Measurements from ENCODE around the gene USP2. TPM values are rescaled to one million over a fixed set of nuclear protein-coding genes. Genes with fewer than 3 reads are reported as not detected.

USP2 gene
- total and polyA plus RNA-seq, 2 of the 8 experiments (the other 6 are each of a cell fraction or from before 2014, with no cell fraction given): 2.2 to 6.9 TPM

GRCh38 chr11:119324189-119324588, 57.3 kb downstream of the USP2 start:
- Histone ChIP-seq H3K18ac (ENCODE audit: extremely low read depth, low read length) (no peak overlapping the region; the same call in 1 of the 2 replicates), H3K79me1 (ENCODE audit: low read depth, low read length) (no peaks in the 10 kb centered on the region), H2BK120ac (replicated peaks; ENCODE audit: low read depth, low read length) (no peak overlapping the region), H2AK5ac (ENCODE audit: low read depth, low read length) (no peak overlapping the region), H3K56ac (replicated peaks; ENCODE audit: insufficient read length, low read depth, low read length) (no peak overlapping the region), H3K23ac (ENCODE audit: insufficient read length) (no peak overlapping the region), H3K4me3 (ENCODE audit: extremely low read depth in 1 of 4, insufficient read depth in 2 of 4, low read depth in 3 of 4, low read length in 4 of 4) (no peak overlapping the region), H3K23me2 (ENCODE audit: low read depth, low read length) (peaks cover 7% of the 10 kb centered on the region; the same call in 1 of the 2 replicates), H4K20me1 (replicated peaks in 1 of 2; ENCODE audit: control insufficient read depth in 1 of 2, insufficient read depth in 2 of 2, low read length in 2 of 2) (no peaks in the 10 kb centered on the region), H4K8ac (ENCODE audit: extremely low read depth, insufficient read depth, low read length) (no peak overlapping the region), H2AFZ (ENCODE audit: low read length) (peak overlapping the region; percentile 34; the same call in 1 of the 2 replicates), H2BK15ac (ENCODE audit: low read length) (peak overlapping the region; percentile 10; the same call in 1 of the 2 replicates), H3K27ac (ENCODE audit: low read depth, low read length) (no peak overlapping the region), H2BK5ac (ENCODE audit: low read depth, low read length) (no peak overlapping the region), H3K4ac (replicated peaks; ENCODE audit: insufficient read length, low read depth, low read length) (no peak overlapping the region), H3K79me2 (ENCODE audit: control insufficient read depth in 1 of 2, insufficient read depth in 2 of 2, low read length in 2 of 2) (no peaks in the 10 kb centered on the region), H3K9me3 (ENCODE audit: insufficient read depth in 2 of 2, low read depth in 1 of 2, low read length in 1 of 2) (no peaks in the 10 kb centered on the region), H2BK12ac (ENCODE audit: low read depth, low read length) (no peak overlapping the region), H4K91ac (replicated peaks; ENCODE audit: insufficient read length, low read length) (no peak overlapping the region), H3K36me3 (ENCODE audit: control insufficient read depth in 2 of 4, insufficient read depth in 4 of 4, low read length in 3 of 4) (no peaks in the 10 kb centered on the region), H3K4me2 (ENCODE audit: insufficient read depth in 1 of 2, low read depth in 2 of 2, low read length in 2 of 2) (peak overlapping the region in 1 of 2 experiments; percentile 1; a peak in 1 of 4 replicates), H3K27me3 (replicated peaks in 1 of 4; ENCODE audit: control insufficient read depth in 3 of 4, extremely low read depth in 1 of 4, insufficient read depth in 3 of 4, low read length in 3 of 4) (peaks cover 0 to 3% (median under 1%) of the 10 kb centered on the region in 4 experiments; a peak in 1 of 7 replicates), H3K4me1 (replicated peaks in 1 of 4; ENCODE audit: control insufficient read depth in 3 of 4, insufficient read depth in 4 of 4, low read length in 3 of 4) (peaks cover 4 to 19% (median 14%) of the 10 kb centered on the region in 4 experiments), H3K14ac (ENCODE audit: insufficient read length) (no peak overlapping the region), H3K9ac (replicated peaks in 1 of 4; ENCODE audit: extremely low read depth in 1 of 4, low read depth in 3 of 4, low read length in 3 of 4) (no peak overlapping the region), H2BK20ac (ENCODE audit: low read length) (no peak overlapping the region), H4K5ac (ENCODE audit: insufficient read length, low read depth, low read length) (no peak overlapping the region)
- FAIRE-seq (no peak), DNase-seq (ENCODE audit: low read depth in 1 of 2, low spot score in 2 of 2) (no peak)
- ChIA-PET CTCF (ENCODE audit: partially characterized antibody) (interaction anchor here (0.7 to 16.8 kb wide), 44 partner anchors 14 to 934 kb away, joined by 3 to 415 read pairs (median 5); partner anchors contain the start of genes C1QTNF5, DPAGT1, MFRP and RNF26), POLR2A (ENCODE audit: partially characterized antibody) (interaction anchor here (0.6 to 5.2 kb wide), 9 partner anchors 10 to 283 kb away, joined by 3 to 29 read pairs (median 4); partner anchors contain the start of genes C1QTNF5, RNF26 and THY1)
- WGBS, 2 experiments (ENCODE audit: extremely low coverage in 1 of 2, insufficient coverage in 1 of 2, insufficient read length in 1 of 2, insufficient replicate concordance in 2 of 2, low coverage in 1 of 2, low lambda C conversion rate in 2 of 2, missing lambda C conversion rate in 1 of 2): 87% methylated on average over 4 of the region's 4 CpGs; no CpG with 5 or more reads in 1 of the 2 experiments
- TF ChIP-seq NRF1 (IDR thresholded peaks at IDR 0.05; ENCODE audit: low read depth, low read length) (no peak), SAP30 (IDR thresholded peaks at IDR 0.05; ENCODE audit: insufficient read depth, insufficient replicate concordance, low read length) (no peak), TBP (IDR thresholded peaks at IDR 0.05; ENCODE audit: low read depth, low read length) (no peak), CEBPB (IDR thresholded peaks at IDR 0.05; ENCODE audit: low read depth, low read length) (no peak), BCL11A (IDR thresholded peaks at IDR 0.05; ENCODE audit: low read depth in 2 of 2, low read length in 2 of 2) (no peak), CHD1 (IDR thresholded peaks at IDR 0.05; ENCODE audit: low read depth, low read length) (no peak), POLR2A (IDR thresholded peaks at IDR 0.05; ENCODE audit: control extremely low read depth in 1 of 2, low read depth in 2 of 2, low read length in 2 of 2) (no peak), SP1 (IDR thresholded peaks at IDR 0.05; ENCODE audit: low read depth, low read length) (no peak), BRCA1 (IDR thresholded peaks at IDR 0.05; ENCODE audit: low read depth, low read length) (no peak), SUZ12 (IDR thresholded peaks at IDR 0.05; ENCODE audit: low read length) (no peak), ATF3 (IDR thresholded peaks at IDR 0.05; ENCODE audit: insufficient read depth, low read depth, low read length) (no peak), SIN3A (conservative IDR thresholded peaks at IDR 0.05 in 1 of 2, IDR thresholded peaks at IDR 0.05 in 1 of 2; ENCODE audit: low read depth in 1 of 2, low read length in 2 of 2) (no peak), SP4 (IDR thresholded peaks at IDR 0.05; ENCODE audit: low read length) (no peak), TAF1 (IDR thresholded peaks at IDR 0.05; ENCODE audit: low read depth, low read length) (no peak)
